ENCODE results near the gene PHC2.

PHC2 gene

GRCh38 chr1:33332881-33333280 lies 98.0 kb downstream of the PHC2 start:
- TF ChIP-seq, protein P1, sequence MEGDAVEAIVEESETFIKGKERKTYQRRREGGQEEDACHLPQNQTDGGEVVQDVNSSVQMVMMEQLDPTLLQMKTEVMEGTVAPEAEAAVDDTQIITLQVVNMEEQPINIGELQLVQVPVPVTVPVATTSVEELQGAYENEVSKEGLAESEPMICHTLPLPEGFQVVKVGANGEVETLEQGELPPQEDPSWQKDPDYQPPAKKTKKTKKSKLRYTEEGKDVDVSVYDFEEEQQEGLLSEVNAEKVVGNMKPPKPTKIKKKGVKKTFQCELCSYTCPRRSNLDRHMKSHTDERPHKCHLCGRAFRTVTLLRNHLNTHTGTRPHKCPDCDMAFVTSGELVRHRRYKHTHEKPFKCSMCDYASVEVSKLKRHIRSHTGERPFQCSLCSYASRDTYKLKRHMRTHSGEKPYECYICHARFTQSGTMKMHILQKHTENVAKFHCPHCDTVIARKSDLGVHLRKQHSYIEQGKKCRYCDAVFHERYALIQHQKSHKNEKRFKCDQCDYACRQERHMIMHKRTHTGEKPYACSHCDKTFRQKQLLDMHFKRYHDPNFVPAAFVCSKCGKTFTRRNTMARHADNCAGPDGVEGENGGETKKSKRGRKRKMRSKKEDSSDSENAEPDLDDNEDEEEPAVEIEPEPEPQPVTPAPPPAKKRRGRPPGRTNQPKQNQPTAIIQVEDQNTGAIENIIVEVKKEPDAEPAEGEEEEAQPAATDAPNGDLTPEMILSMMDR (IDR thresholded peaks at IDR 0.05; ENCODE audit: borderline replicate concordance, insufficient read depth, low read depth, low read length): no peak
- H3K4me3 ChIP-seq (ENCODE audit: low read depth, low read length): no peak overlapping the region

- TF ChIP-seq, protein P1 (IDR thresholded peaks at IDR 0.05; ENCODE audit: borderline replicate concordance, insufficient read depth, low read depth, low read length): no peak
Measured at GRCh38 chr1:33332357-33332789, 98.5 kb downstream of the PHC2 start.

DNA sequence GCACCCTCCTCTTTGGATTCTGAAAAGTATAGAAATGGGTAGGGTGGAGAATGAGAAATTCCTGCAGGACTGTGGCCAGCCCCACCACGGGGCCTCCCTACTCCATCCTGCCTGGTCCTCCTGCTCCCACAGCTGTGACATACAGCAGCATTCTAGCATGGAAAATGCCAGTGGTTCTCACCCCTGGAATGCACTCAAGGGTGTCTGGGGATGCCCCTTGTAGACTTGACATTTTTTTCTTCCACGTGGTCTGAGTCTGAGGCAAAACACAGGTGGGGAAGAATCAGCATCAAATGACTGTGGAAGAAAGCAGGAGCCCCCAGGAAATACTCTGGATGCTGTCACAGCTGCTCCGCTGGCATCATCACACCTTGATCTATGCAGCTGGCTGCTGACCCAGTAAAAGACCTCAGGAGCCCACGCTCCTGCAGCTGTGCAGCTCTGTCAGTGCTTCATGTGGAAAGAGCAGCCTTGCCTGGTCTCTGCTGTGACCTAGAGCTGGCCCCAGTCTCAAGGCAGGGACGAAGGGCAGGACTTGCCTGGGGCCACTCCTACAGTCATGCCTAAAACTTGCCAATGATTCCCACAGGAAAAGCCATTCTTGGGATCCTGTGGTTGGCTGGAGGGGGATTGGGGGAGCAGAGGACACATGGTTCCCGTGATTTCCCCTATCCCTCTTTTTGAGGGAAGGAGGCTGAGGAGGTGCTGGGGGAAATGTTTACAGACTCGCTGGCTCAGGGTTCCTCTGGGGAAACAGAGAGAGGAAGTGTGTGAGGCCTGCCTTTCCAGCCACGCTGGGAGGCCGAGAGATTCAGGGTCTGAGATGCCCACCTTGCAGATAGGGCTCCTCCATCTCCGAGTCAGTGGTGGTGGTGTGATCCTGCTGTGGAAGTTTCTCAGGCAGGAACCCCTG lies 99.2 kb downstream of the PHC2 start:
- TF ChIP-seq, protein P1 (IDR thresholded peaks at IDR 0.05; ENCODE audit: borderline replicate concordance, insufficient read depth, low read depth, low read length): no peak
- no peak overlapping the region for H3K4me3 ChIP-seq (ENCODE audit: low read depth, low read length)

More at GRCh38 chr1:33332357-33332789, 98.5 kb downstream of the PHC2 start:
- no peak overlapping the region for H3K4me3 ChIP-seq (ENCODE audit: low read depth, low read length)

DNA sequence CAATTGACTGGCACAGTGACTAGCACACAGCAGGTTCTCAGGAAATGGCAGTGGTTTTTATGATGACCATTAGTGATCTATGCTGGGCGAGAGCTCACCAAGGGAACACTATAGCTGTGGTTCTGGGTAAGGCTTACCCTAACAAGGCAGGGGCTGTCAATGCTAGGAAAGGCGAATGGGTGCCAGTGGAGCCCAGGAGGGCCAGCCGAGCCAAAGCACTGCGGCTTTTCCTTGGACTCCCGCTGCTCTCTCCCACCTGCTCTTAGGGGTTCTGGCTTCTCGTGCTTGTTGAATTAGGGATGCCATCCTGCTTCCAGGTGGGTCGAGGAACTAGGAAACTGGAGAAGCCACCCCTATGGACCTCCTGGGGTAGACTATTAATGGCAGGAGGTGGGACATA lies 100.0 kb downstream of the PHC2 start:
- TF ChIP-seq, protein P1 (IDR thresholded peaks at IDR 0.05; ENCODE audit: borderline replicate concordance, insufficient read depth, low read depth, low read length): no peak
- no peak overlapping the region for H3K4me3 ChIP-seq (ENCODE audit: low read depth, low read length)

- H3K4me3 ChIP-seq (ENCODE audit: low read depth, low read length): no peak overlapping the region
- TF ChIP-seq, protein P1 (IDR thresholded peaks at IDR 0.05; ENCODE audit: borderline replicate concordance, insufficient read depth, low read depth, low read length): no peak
Measured at GRCh38 chr1:33330361-33330890, 100.5 kb downstream of the PHC2 start.

- TF ChIP-seq, protein P1 (IDR thresholded peaks at IDR 0.05; ENCODE audit: borderline replicate concordance, insufficient read depth, low read depth, low read length): no peak
- H3K4me3 ChIP-seq (ENCODE audit: low read depth, low read length): no peak overlapping the region
Measured at GRCh38 chr1:33329600-33330305, 101.1 kb downstream of the PHC2 start.
